Measurements from ENCODE around the gene CBFA2T2. TPM values are rescaled to one million over a fixed set of nuclear protein-coding genes. Genes with fewer than 3 reads are reported as not detected.

The CBFA2T2 gene
- total and polyA plus RNA-seq, 2 of the 4 experiments (the other 2 are of a cell fraction) = 3.8 to 6.2 TPM

- H2AK5ac ChIP-seq (ENCODE audit: low read depth, low read length) = no peak overlapping the region
- no peak overlapping the region for H2BK15ac ChIP-seq (ENCODE audit: low read depth, low read length)
- no peak overlapping the region for H3K18ac ChIP-seq (ENCODE audit: low read depth, low read length)
- BruUV-seq (replicated peaks) = no TSS peak
- no peak overlapping the region for H3K14ac ChIP-seq (replicated peaks; ENCODE audit: low read depth, low read length)
- peaks cover 19% of the 10 kb centered on the region; the same call in 1 of the 2 replicates for H3K36me3 ChIP-seq (ENCODE audit: control insufficient read depth, insufficient read depth, low read length)
- intact Hi-C loops (cut with micrococcal nuclease) (no loop called here), dilution Hi-C loops (cut with HindIII; ENCODE audit: low sequenced_read_pairs, unreplicated experiment) (no loop called here), in situ Hi-C loops (cut with MboI; ENCODE audit: low sequenced_read_pairs) (no loop called here)
- H2BK20ac ChIP-seq (ENCODE audit: low read depth, low read length) = no peak overlapping the region
- no peak overlapping the region for H2AFZ ChIP-seq (replicated peaks; ENCODE audit: low read length, poor library complexity)
- peaks cover 10% of the 10 kb centered on the region for H3K9me1 ChIP-seq (ENCODE audit: insufficient read depth, low read length)
- no peak overlapping the region for H3K4ac ChIP-seq (ENCODE audit: low read depth, low read length)
- H3K27me3 ChIP-seq (ENCODE audit: control insufficient read depth, insufficient read depth, low read length) = no peaks in the 10 kb centered on the region
- H3K23ac ChIP-seq (ENCODE audit: low read depth, low read length) = no peak overlapping the region
- no peak overlapping the region for H4K8ac ChIP-seq (ENCODE audit: low read depth in 2 of 2, low read length in 2 of 2)
- ChIA-PET CTCF (no interaction called here), POLR2A (ENCODE audit: unreplicated experiment) (no interaction called here)
- peaks cover 7 to 17% of the 10 kb centered on the region in 2 experiments; a peak in 3 of 4 replicates for H3K79me1 ChIP-seq (ENCODE audit: low read depth in 1 of 2, low read length in 2 of 2)
- DNase-seq (no peak), ATAC-seq (ENCODE audit: low read depth) (no peak)
- H2BK5ac ChIP-seq (ENCODE audit: low read depth, low read length, poor library complexity, severe bottlenecking) = no peak overlapping the region
- no peak overlapping the region for H4K91ac ChIP-seq (ENCODE audit: insufficient read depth, low read depth, low read length)
- no peak overlapping the region for H2BK120ac ChIP-seq (ENCODE audit: low read depth, low read length)
- H3K4me3 ChIP-seq (ENCODE audit: insufficient read depth, low read depth, low read length) = no peak overlapping the region
- H3K9ac ChIP-seq (ENCODE audit: low read depth, low read length) = no peak overlapping the region
- peaks cover 6% of the 10 kb centered on the region for H3K4me1 ChIP-seq (ENCODE audit: control insufficient read depth, insufficient read depth, low read length)
- H4K20me1 ChIP-seq (ENCODE audit: insufficient read depth, low read length) = no peaks in the 10 kb centered on the region
- H4K5ac ChIP-seq (ENCODE audit: low read depth, low read length) = no peak overlapping the region
- no peak overlapping the region for H3K27ac ChIP-seq (ENCODE audit: insufficient read depth, low read length)
- H3K56ac ChIP-seq (ENCODE audit: extremely low read depth, insufficient read depth, low read length) = no peak overlapping the region
- H3K9me3 ChIP-seq (ENCODE audit: control insufficient read depth, insufficient read depth, low read length) = no peaks in the 10 kb centered on the region
- 89% methylated on average over 3 of the region's 4 CpGs; no CpG with 5 or more reads in 1 of the 2 experiments for WGBS, 2 experiments (ENCODE audit: extremely low coverage in 2 of 2, insufficient read length in 1 of 2)
- TF ChIP-seq RCOR1 (IDR thresholded peaks at IDR 0.05; ENCODE audit: insufficient replicate concordance, low read length) (no peak), CHD1 (IDR thresholded peaks at IDR 0.05; ENCODE audit: low read depth, low read length) (no peak), POLR2A (IDR thresholded peaks at IDR 0.05; ENCODE audit: low read depth, low read length) (no peak), USF2 (IDR thresholded peaks at IDR 0.05; ENCODE audit: low read depth, low read length) (no peak), BHLHE40 (IDR thresholded peaks at IDR 0.05; ENCODE audit: low read depth, low read length) (no peak), MAZ (IDR thresholded peaks at IDR 0.05; ENCODE audit: borderline replicate concordance, low read depth, low read length) (no peak), NFE2L2 (IDR thresholded peaks at IDR 0.05; ENCODE audit: low read depth, low read length) (no peak), RAD21 (IDR thresholded peaks at IDR 0.05; ENCODE audit: low read length) (no peak), MAFK (IDR thresholded peaks at IDR 0.05; ENCODE audit: low read depth, low read length) (no peak), CEBPB (IDR thresholded peaks at IDR 0.05; ENCODE audit: low read depth, low read length) (no peak), FOS (IDR thresholded peaks at IDR 0.05; ENCODE audit: low read depth, low read length) (no peak), MXI1 (IDR thresholded peaks at IDR 0.05; ENCODE audit: borderline replicate concordance, low read depth, low read length) (no peak), CTCF (conservative IDR thresholded peaks at IDR 0.05; ENCODE audit: low read depth, low read length) (no peak), RFX5 (IDR thresholded peaks at IDR 0.05; ENCODE audit: low read depth, low read length) (no peak), ELK1 (IDR thresholded peaks at IDR 0.05; ENCODE audit: borderline replicate concordance, low read depth, low read length) (no peak), SMC3 (IDR thresholded peaks at IDR 0.05; ENCODE audit: low read depth, low read length) (no peak)
- H2AK9ac ChIP-seq (replicated peaks; ENCODE audit: low read depth, low read length, poor library complexity) = no peak overlapping the region
- H3K4me2 ChIP-seq (ENCODE audit: low read depth, low read length) = no peak overlapping the region
Observed at GRCh38 chr20:33658929-33659328, 169.0 kb downstream of the CBFA2T2 start.

Measured in IMR-90 (cell line).